ENCODE data around the gene SECTM1.

SECTM1 gene

DNA sequence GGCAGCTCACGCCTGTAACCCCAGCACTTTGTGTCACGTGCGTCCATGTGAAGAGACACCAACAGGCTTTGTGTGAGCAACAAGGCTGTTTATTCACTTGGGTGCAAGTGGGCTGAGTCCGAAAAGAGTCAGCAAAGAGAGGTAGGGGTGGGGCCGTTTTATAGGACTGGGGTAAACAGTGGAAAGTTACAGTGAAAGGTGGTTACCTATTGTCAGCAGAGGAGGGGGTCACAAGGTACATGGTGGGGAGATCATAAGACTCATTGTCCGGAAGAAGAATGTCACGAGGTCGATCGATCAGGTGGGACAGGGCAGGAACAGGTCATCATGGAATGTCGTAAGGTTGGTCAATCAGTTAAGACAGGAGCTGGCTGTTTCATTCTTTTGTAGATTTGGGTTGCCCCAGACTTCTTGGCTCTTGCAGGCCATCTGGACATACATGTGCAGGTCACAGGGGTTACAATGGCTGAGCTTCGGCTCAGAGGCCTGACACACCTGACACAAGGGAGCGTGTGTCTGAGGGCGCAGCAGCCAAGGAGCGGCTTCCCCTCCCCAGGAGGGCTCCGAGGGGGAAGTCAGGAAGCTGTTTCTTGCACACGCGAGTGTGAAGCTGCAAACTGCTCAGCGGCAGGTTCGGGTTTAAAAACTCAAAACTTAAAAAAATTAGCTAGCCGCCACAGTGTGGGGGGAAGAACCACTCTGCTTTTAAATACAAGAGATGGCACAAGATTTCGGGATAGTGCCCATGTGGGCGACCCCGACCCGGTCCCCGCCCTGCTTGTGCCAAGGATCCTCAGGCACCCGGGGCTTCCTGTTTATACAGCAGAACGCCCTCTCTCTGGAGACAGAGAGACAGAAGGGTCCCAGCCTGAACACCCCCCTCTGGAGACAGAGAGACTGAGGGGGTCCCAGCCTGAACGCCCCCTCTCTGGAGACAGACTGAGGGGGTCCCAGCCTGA is 13.1 kb upstream of the SECTM1 start:
- DNase-seq = no peak

DNA sequence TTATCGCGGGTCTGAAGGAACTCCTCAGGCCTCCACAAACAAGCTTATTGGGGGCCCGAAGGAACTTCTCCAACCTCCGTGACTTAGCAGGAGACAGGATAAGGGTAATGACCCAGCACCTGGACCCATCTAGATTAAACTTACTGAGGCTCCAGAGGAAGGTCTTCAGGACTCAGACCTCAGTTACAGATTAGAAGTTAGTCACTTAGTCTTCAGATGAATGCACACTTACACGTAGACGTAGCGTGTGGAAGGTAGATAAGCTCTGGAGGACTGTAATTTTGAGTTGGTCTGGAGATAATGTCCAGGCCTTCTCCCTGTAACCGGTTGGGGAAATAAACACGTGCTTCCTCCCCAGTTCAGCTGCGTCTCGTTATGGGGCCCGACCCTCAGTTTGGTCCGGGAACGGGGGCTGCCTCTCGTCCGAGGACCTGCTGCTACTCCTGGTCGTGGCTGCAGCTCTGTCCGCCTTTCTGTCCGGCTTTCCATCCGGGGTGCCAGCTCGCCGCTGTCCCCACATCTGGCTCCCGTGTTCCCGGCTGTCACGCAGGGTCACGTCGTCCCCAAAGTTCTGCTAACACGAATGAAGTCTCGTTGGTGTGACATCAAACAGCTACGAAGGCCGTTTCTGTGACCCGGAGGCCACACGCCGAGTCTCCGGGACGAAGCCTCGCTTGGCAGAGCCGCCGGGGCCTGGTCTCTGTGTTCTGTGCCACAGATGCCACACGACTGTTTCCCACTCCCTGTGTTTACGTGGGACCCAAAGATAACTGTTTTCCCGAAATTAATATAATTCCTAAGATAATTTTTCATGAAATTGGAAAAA is 11.8 kb upstream of the SECTM1 start:
- no peak for DNase-seq

DNA sequence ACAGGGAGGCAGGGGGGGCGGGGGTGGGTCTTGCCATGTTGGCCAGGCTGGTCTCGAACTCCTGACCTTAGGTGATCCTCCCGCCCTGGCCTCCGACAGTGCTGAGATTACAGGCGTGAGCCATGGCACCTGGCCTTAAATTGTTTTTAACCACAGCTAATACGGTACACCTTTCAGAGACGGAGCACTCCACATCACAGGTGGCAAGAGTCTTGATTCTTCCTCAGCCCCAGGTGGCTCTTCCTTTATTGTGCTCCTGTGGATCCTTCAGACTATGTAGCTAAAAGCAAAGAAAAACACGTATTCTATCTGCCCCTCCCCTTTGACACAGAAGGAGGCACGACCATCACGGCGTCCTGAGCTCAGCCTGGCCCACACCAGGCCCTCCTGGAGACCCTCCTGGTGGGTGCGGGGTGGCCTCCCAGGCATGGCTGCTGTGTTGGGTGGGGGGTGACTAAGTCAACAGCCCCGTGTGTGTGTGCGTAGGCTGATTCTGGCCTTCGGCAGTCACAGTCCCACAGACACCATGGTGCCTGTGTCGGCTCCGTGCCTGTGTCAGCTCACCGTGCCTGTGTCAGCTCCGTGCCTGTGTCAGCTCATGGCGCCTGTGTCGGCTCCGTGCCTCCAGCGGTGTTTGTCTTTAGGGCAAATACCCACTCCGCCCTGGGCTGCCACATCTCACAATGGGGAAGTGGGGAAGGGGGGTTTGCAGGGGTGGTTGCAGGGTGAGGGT is 10.8 kb upstream of the SECTM1 start:
- no peak for DNase-seq

DNA sequence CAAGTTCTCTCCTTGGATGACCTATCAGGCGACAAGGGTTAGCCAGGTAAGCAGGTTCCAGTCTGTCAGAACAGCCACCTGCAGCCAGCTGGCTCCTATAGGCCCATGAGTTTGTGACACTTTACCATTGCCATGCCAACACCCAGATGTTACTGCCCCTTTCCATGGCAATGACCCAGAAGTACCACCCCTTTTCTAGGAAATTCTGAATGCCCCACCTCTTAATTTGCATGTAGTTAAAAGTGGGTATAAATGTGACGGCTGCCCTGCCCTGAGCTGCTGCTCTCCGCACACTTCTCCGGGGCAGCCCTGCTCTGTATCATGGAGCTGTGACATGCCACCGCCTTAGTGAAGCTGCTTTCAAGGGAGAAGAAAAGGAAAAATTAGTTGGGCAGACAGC is 10.0 kb upstream of the SECTM1 start:
- no peak for DNase-seq

DNA sequence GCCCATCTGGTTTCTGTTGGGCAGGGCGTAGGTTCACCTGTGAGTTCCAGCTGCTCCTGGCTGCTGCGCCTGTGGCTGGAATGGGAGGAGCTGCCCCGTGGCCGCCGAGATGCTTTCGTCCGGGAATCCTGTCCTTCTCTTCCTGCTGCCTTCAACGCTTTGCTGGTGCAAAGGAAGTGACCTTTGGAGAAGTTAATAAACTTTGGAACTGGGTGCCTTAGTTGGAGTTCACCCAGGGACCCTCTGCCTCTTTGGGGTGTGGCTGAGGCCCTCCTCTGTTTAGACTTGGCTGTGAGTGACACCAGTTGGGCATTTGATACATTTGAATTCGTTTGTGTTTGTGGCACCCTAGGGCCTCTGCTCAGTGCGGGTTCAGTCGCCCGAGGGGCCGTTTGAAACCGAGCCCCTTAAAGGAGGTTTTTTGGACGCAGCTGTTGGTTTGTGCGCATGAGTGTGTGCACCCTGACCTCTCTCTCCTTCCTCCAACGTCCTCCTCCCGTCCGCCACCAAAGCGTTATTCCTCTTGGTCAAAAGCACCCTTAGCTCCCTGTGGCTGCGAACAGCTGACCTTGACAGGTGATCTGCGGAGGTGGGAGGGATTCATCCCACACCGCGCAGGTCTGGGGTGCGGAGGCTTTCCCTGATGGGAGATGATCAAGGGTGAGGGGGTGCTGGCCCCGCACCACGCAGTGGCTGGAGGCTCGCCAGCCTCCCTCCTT is 9.0 kb upstream of the SECTM1 start:
- no peak for DNase-seq

DNA sequence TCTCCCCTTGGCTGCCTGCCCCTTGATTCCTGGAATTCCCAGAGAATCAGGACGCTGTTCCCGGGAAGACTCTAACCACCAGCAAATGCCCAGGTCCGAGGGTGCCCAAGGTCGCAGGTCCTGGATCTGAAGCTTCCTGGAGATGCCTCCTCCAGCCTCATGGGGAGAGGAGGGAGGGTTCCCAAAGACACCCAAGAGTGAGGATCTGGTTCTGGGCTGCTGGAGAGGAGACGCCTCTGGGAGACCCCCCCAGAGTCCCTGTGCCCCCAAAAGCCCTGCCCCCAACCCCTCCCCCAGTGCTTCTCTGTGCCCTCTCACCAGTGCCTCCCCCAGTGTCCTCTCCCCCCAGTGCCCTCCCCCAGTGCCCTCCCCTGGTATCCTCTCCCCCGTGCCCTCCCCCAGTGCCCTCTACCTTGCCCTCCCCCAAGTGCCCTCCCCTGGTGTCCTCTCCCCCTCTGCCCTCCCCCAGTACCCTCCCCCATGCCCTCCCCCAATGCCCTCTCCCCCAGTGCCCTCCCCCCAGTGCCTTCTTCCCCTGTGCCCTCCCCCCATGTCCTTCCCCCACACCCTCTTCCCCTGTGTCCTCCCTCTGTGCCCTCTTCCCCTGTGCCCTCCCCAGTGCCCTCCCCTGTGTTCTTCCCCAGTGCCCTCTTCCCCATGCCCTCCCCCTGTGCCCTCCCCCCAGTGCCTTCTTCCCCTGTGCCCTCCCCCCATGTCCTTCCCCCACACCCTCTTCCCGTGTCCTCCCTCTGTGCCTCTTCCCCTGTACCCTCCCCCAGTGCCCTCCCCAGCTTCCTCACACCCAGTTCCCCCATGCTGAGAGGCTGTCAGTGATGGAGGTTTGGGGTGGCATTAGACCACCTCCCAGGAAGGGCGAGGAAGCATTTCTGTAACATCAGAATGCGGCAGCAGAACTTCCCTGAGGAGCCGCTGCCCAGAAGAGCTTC is 6.3 kb upstream of the SECTM1 start:
- no peak for DNase-seq

DNA sequence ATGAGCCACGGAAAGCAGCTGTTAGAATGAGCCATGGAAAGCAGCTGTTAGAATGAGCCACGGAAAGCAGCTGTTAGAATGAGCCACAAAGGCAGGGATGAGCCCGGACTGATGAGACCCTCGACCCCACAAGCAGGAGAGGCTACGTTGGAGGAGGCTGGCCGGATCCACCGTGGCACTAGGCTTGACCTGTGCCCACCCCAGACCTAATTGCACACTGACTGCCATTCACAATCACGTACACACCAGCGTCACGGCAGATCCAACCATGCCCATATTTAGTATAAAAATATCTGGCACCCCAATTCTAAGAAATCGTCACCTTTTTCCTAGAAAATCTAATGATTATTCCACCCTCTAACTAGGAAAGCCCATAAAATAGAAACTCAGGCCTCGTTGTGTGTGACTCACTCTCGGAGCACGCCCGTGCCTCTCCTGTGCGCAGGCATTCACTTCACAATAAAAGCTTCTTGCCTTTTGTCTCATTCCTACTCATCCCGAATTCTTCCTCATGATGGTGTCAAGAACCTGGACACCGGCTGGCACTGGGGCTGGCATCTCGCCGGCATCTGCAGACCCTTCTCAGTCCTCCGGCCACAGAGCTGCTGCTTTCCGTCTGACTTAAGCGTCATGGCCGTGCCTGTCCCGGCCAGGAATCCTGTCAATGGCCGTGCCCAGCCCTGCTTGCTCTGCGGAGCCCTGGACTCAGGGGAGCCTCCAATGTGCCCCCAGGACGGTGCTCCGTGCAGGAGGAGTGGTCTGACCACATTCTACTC is 5.5 kb upstream of the SECTM1 start:
- DNase-seq = no peak

DNA sequence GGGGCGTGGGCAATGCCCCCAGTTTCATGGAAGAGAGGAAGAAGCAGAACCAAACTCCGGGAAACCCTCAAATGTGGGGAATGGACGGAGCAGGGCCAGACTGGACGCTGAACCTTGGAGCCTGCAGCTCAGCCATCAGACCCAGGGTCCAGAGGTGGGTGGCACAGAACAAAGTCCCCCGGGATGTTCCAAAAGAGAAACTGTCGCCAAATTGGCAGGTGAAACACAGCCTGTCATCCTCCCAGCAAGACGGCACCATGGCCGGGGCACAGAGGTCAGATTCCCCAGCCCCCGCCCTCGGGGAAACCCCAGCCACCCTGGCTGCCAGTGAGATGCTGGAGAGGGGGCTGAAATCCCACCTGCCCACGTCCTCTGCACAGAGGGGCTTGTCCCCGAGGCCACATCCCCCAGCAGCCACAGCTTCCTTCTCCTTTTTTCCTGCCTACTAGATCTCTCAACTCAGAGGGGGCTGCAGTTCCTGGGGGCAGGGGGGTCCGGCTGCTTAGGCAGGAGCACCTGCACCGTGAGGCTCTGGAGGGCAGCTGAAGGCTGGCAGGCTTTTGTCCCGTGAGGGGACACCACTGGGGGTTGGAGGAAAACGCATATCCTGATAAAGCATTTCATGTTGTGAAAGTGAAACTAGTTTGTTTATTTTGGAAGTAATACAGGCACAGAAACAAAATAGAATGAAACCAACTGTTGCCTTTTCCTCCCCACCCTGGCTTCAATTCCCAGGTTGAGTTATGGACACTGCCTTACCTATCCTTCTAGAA is 1.2 kb upstream of the SECTM1 start:
- no peak for DNase-seq

DNA sequence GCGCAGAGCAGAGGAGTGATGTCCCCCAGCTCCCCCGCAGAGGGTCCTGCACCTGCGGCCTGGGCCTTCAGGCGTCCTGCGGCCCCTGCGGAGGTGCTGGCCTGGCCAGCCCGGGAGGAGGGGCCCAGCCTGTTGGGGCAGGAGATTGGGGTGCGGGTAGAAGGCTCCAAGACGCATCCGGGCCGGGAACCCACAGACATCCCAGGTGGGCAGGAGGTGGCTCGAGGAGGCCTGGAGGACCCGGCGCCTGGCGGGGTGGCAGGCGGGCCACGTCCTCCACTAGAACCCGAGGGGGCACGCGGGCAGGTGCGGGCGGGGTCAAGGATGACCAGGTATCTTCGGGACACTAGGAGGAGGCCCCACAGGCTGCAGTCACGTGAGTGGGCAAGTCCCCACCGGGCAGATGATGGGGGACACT is 647 bp upstream of the SECTM1 start:
- DNase-seq = no peak

DNA sequence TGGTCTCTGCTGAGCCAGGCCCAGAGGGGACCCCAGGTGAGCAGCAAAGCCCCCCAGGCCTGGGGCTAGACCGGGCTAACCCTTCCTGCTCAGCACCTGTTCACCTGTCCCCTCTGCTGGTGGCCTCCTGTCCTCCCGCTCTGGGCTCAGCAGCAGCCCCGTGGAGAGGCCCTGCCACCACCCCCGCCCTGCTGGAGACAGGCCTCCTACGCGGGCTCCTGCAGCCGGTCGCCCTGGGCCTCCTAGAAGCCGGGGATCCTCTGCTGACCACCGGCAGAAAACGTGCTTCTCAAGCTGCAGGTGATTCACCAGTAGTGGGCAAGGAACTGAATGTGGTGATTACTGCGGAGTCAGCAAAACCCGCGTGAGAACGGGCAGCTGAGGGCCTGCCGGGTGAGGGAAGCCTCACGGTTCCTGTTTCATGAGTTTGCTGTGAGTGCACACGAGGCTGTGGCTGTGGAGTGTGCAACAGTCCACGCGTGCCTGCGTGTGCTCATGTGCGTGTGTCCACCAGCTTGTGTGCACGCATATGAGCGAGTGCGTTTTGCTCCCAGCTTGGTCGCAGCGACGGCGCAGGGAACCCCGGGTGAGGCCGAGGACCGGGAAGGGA is 792 bp downstream of the SECTM1 start:
- DNase-seq = peak; percentile 63

DNA sequence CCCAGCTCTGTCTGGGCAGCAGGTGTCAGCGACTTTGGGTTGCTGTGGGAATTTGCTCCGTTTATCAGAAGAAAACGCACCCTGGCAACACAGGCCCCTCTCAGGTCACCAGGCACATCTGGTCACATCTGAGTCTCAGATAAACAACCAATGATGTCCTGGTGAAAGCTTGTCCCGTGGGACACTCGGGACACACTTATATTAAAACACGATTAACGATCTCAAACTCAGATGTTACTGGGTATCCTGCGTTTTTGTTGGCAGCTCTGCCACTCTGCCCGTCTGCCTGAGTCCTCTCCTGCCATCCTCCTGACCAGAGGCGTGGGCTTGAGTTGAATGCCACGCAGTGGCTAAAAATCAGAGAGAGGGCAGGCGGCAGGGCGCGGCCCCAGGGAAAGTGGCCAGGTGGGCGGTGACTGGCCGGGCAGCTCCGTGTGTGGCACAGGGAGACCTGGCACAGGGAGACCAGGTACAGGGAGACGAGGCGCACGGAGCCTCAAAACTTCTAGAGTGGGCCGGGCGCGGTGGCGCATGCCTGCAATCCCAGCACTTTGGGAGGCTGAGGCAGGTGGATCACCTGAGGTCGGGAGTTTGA is 2.1 kb downstream of the SECTM1 start:
- DNase-seq = no peak

DNA sequence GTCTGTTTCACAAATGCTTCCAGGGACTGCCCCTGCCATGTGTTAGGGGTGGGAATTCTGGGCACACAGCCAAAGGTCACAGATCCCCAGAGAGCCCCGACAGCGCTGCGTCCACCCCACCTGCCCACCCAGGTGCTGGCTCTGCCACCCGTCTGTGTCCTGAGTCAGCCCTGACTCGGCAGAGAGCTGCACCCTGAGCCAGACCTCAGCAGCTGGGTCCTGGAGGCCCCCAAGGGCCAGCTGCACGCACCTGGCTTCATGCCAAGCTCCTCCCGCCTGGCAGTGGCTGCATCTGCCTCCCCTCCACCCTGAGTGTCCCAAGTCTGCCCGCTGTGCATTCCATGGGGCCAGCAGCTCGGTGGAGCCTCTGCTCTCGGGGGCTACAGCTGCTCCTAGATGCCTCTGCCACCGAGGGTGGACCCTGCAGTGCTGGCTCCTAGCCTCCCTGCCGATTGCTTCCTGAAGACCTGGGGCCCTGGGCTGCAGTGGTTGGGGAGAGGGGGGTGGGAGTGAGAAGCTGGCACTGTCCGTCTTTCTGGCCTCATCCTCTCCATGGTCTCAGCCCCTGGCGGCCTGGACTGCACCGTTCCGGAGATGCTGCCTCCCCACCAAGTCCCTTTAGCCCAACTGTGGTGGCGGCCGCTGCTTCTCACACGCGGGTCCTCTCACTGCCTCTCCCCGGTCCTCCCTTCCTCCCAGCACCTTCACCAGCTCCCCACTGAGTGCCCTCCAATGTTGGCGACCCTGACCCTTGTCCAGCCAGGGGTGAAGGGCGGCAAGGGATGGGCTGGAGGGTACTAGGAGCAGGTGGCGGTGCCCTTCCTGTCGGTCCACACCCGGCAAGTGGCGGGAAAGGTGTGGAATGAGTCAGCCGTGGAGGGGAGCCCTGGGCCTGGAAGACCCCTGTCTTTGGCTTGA is 3.0 kb downstream of the SECTM1 start:
- peak; percentile 69 for DNase-seq

DNA sequence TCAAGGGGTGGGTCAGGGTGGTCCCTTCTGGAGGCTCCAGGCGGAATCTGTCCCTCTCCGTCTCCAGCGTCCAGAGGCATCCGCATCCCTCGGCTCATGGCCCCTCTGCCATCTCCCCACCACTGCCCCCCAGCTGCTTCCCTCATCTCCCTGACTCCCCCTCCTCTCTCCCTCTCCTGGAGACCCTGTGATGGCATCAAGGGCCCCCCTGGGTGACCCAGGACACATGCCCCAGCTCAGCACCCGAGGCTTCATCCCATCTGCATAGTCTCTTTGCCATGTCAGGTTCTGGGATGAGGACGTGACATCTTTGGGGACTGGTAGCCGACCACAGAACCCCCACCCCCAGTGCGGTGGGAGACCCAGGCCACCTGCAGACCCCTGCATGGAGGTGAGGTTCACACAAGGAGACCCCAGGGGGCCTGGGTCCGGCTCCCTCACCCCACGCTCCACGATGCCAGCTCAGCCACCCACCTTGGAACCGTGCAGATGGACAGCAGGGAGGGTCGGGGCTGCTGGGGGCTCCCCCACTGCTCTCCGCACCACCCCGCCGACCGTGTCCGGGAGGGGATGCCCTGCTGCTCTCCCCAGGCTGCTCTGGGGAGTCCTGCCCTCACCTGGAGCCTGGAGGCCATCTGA is 3.8 kb downstream of the SECTM1 start:
- DNase-seq = no peak

DNA sequence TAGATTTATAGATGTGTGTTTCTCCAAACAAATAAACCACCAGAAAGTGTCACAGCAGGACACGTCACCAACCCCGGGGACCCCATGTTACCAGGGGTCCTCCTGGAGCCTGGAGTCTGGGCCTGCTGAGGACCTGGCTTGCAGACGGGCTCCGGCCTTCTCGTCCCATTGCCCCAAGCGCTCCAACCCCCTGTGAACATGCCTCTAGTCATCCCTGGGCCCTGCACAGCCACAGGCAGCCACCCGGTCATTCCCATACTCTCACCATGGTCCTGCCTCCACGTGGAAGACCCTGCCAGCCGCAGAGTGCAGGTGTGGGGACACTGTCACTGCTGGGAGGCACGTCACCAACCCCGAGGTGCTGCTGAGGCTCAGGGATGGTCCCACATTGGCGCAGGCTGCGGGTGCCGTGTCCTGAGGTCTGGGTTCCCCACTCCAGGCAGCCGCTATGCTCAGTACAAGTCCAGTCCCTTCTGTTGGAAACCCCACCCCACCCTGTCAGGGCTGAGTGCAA is 4.5 kb downstream of the SECTM1 start:
- DNase-seq = no peak

DNA sequence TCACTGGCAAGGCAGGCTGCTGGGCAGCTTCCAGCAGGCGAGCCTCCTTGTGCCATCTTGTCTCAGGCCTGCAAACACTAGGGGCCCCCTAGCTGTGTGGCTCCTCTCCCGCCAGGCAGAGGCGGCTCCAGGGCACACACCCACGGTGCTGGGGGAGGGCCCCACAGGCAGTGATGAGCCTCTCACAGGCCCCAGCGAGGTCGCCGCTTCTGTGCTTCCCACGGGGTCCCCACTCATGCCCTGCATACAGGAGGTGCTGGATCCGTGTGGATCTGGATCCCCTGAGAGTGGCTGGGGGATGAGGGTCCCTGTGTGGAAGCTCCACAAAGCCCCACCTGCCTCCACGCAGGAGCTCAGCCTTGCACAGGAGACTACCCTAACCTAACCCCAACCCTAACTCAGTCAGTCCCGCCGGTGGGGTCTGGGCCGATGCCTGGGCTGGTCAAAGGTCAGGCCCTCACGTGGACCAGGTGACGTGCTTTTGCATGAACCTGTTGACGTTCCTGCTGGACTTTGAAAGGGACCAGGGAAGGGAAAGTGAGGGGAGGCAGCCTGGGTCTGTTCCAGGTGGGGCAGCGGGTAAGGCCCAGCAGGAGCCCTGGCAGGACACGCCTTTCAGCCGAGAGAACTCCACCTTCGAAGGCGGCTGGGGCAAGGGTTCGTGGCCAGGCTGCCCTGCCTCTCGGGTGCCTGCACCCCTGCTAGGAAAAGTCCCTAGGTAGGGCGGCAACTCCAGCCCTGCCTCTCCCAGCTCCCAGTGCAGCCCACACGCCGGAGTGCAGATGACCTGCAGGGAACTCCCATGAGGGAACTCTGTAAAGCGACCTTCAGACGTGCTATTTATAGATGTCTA is 5.2 kb downstream of the SECTM1 start:
- no peak for DNase-seq

DNA sequence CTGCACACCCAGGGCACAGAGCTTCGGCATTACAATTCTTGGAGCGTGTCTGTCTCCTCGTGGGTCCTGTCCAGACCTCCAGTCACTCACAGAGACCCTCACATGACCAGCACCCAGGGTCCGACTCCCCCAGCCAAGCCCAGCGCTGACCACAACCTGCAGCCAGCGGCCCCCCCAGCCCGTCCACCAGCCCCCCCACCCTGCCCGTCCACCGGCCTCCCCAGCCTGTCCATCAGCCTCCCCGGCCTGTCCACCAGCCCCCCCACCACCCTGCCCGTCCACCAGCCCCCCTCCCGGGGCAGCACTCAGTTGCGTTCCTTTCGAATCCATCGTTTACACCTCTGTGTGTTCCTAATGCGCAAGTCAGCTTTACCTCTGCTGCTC is 5.8 kb downstream of the SECTM1 start:
- DNase-seq = no peak

All from retina (tissue), 1 donor.